ENCODE measurements around the gene S100A7A.
"Not testable (repeated sequence)": the region's sequence is repeated elsewhere in the genome, so short reads cannot be mapped to it uniquely, and the experiment has no call there.

The S100A7A gene

DNA sequence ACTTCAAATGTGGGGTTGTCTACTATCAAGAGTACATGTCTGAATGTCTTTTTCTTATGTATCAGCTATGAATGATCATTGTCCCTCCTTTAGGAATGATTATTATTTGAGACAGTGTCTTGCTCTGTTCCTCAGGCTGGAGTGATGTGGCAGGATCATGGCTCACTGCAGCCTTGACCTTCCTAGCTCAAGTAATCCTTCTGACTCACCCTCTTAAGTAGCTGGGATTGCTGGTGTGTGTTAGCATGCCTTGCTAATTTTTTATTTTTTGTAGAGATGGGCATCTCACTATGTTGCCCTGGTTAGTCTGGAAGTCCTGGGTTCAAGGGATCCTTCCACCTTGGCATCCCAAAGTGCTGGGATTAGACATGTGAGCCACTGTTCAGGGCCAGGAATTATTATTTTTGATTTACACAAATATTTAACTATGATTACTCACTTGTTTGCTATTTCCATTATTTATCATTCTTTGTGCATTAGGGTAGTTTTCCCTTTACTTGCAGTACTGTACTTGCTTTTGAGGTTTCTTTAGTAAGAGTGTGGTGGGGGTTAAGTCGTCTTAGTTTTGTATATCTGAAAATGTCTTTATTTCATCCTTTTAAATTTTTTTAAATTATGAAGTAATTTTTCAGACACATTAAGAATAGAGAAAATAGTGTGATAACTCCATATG lies 31.3 kb downstream of the S100A7A start:
- Histone ChIP-seq H3K36me3 (no peaks in the 10 kb centered on the region), H3K4me1 (ENCODE audit: control insufficient read depth in 1 of 2, insufficient read depth in 1 of 2, low read depth in 1 of 2, low read length in 1 of 2) (no peaks in the 10 kb centered on the region), H3K27me3 (peaks cover 87% of the 10 kb centered on the region), H3K4me3 (ENCODE audit: low read depth in 1 of 2, low read length in 1 of 2) (no peak overlapping the region), H3K27ac (no peak overlapping the region), H3K9me3 (no peaks in the 10 kb centered on the region)
- TF ChIP-seq, protein P1, sequence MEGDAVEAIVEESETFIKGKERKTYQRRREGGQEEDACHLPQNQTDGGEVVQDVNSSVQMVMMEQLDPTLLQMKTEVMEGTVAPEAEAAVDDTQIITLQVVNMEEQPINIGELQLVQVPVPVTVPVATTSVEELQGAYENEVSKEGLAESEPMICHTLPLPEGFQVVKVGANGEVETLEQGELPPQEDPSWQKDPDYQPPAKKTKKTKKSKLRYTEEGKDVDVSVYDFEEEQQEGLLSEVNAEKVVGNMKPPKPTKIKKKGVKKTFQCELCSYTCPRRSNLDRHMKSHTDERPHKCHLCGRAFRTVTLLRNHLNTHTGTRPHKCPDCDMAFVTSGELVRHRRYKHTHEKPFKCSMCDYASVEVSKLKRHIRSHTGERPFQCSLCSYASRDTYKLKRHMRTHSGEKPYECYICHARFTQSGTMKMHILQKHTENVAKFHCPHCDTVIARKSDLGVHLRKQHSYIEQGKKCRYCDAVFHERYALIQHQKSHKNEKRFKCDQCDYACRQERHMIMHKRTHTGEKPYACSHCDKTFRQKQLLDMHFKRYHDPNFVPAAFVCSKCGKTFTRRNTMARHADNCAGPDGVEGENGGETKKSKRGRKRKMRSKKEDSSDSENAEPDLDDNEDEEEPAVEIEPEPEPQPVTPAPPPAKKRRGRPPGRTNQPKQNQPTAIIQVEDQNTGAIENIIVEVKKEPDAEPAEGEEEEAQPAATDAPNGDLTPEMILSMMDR (IDR thresholded peaks at IDR 0.05), result no peak

DNA sequence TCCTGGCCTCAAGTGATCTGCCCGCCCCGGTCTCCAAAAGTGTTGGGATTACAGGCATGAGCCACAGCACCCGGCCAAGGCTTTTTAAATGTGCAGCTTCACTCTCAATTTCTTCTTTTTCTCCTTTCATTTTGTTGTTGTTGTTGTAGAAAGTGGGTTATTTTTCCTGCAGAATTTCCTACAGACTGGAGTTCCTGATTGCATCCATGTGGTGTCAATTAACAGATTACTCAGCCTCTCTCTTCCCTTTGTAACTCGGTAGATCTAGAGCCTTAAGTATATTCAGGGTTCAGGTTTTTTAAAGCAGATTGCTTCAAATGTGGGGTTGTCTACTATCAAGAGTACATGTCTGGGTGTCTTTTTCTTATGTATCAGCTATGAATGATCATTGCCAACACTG lies 32.5 kb downstream of the S100A7A start:
- H3K4me3 ChIP-seq (ENCODE audit: low read depth in 1 of 2, low read length in 1 of 2); H3K27ac ChIP-seq; H3K36me3 ChIP-seq; H3K9me3 ChIP-seq; H3K4me1 ChIP-seq (ENCODE audit: control insufficient read depth in 1 of 2, insufficient read depth in 1 of 2, low read depth in 1 of 2, low read length in 1 of 2): not testable (repeated sequence)
- peaks cover 79% of the 10 kb centered on the region for H3K27me3 ChIP-seq

DNA sequence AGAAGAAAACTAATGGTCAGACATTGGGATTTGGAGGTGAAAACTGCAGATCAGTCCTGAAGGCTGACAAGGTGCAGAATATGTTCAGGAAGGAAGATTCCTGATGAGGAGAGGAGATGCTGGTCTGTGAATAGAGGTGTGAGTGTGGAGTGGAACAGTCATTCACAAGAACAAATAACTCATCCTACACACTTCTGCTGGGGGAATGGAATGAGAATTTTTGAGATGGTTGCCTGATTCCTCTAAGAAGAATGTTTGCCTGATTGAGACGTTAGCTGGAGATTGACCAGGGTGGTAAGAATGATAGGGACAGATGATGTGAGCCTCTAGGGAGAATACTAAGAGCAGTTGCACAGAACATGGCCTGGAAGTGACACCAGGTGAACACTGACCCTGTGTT lies 40.1 kb downstream of the S100A7A start:
- Histone ChIP-seq H3K4me1 (ENCODE audit: control insufficient read depth in 1 of 2, insufficient read depth in 1 of 2, low read depth in 1 of 2, low read length in 1 of 2) (no peaks in the 10 kb centered on the region), H3K9me3 (no peaks in the 10 kb centered on the region), H3K27ac (no peak overlapping the region), H3K4me3 (ENCODE audit: low read depth in 1 of 2, low read length in 1 of 2) (no peak overlapping the region), H3K27me3 (peaks cover 62% of the 10 kb centered on the region), H3K36me3 (no peaks in the 10 kb centered on the region)
- TF ChIP-seq, protein P1 (IDR thresholded peaks at IDR 0.05), result no peak

DNA sequence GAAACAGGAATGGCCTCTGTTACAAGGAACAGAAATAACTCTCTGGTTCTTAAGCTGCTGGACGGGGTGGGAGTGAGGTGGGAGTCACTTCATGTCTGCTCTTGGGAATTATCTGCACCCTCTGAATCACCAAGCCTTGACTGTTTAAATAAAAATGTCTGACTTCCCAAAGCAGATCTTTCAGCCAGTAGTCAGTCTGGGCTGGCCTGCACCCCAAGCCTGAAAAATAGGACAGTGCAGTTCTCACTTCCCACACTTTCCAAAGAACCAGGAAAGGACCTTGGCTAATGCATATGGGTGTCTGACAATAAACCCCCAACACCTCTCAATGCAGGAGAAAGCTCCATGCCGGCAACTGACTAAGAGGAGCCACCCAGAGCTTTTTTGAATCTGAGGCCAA lies 43.3 kb downstream of the S100A7A start:
- TF ChIP-seq, protein P1 (IDR thresholded peaks at IDR 0.05), result no peak
- H3K27me3 ChIP-seq, result peaks cover 82% of the 10 kb centered on the region
- no peaks in the 10 kb centered on the region for H3K36me3 ChIP-seq
- H3K4me3 ChIP-seq (ENCODE audit: low read depth in 1 of 2, low read length in 1 of 2), result no peak overlapping the region
- H3K9me3 ChIP-seq, result no peaks in the 10 kb centered on the region
- no peaks in the 10 kb centered on the region for H3K4me1 ChIP-seq (ENCODE audit: control insufficient read depth in 1 of 2, insufficient read depth in 1 of 2, low read depth in 1 of 2, low read length in 1 of 2)
- H3K27ac ChIP-seq, result no peak overlapping the region

DNA sequence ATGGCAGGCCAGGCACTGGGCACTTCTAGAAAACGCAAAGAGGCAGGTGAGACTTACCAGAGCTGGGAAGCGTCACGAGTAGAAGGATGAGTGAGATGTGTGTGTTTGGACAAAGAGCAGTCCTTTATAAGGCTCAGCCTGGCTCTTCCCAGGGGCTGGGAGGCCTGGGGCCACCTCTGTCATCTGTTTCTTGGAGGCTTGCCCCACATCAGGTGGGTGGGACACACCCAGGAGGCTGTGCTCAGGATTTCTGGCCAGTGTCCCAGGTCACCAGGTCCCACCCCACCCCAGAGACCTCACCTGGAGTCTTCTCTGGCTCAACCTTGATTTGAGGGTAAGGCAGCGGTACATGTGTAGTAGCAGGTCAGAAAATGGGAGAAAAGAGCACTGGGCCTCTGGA lies 44.2 kb downstream of the S100A7A start, which contains the start of gene S100A7:
Gene S100A7 (minus strand): TSS at position 101 of the 400 bp plus-strand sequence. CDS start 1,638 bp downstream, outside the sequence.
- no peaks in the 10 kb centered on the region for H3K36me3 ChIP-seq
- TF ChIP-seq, protein P1 (IDR thresholded peaks at IDR 0.05), result no peak
- no peak within 1 kb of the TSS for H3K27ac ChIP-seq
- peaks cover 81% of the 10 kb centered on the region for H3K27me3 ChIP-seq
- H3K9me3 ChIP-seq, result no peaks in the 10 kb centered on the region
- H3K4me3 ChIP-seq (ENCODE audit: low read depth in 1 of 2, low read length in 1 of 2), result no peak within 1 kb of the TSS
- H3K4me1 ChIP-seq (ENCODE audit: control insufficient read depth in 1 of 2, insufficient read depth in 1 of 2, low read depth in 1 of 2, low read length in 1 of 2), result peaks cover under 1 to 1% of the 10 kb centered on the region in 2 experiments

DNA sequence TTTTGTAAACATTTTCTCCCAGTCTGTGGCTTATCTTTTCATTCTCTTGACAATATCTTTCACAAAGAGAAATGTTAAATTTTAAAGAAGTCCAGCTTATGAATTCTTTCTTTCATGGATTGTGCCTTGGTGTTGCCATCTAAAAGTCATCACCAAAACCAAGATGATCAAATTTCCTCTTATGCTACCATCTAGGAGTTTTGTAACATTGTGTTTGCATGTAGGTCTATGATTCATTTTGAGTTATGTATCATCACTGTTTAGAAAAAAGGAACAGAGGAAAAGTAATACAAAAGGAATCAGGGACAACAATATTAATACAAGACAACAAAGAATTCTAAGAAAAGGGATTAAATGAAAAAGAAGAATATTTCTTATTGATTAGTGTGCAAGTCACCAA lies 46.4 kb downstream of the S100A7A start:
- not testable (repeated sequence) for H3K4me3 ChIP-seq (ENCODE audit: low read depth in 1 of 2, low read length in 1 of 2); H3K27ac ChIP-seq; H3K36me3 ChIP-seq; H3K9me3 ChIP-seq
- Histone ChIP-seq H3K27me3 (peaks cover 62% of the 10 kb centered on the region), H3K4me1 (ENCODE audit: control insufficient read depth in 1 of 2, insufficient read depth in 1 of 2, low read depth in 1 of 2, low read length in 1 of 2) (peaks cover 9 to 12% of the 10 kb centered on the region in 2 experiments)
